ELF-1 (cell line): ENCODE data around the gene PTPRD.

Experiments
- DNase-seq: peaks from one replicate; pipeline ENCODE4 v3.0.0-alpha.2; 2016; ENCODE audit warnings: low read depth, low spot score

Gene PTPRD

DNA sequence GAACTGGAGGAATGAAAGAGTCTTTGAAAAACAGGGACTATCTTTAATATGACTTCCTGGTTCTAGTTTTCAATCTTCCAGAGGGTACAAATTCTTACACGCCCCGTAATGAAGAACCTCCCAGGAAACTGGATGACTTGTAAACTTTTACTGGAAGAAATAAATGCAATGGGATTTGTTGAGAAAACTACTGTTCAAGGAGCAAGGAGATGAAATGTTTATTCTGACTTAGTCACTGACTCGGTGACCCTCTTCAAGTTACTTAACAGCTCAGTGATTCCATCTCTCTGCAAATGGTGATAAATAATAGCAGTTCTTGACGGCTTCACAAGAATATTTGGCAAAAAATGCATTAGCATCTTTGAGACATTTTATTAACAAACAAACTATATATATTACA, 858.6 kb downstream of the PTPRD start:
- no peak for DNase-seq

DNA sequence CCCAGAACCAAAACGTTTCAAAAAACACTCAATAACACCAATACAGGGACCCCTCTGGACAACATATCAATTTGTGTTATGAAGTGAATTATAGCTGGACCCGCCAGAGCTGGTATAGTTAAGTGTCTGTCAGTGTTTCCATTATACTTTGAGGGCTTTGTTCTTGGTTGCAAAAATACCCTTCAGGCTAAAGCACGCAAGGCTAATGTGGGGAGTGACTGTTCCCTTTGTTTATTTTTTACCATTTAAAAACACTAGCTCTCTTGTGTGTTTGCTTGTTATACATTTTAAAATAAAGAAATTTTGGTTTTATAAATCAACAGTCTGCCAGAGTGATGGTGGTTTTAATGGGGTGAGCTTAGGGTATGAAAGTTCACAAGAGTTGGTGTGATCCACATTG, 859.5 kb downstream of the PTPRD start:
- no peak for DNase-seq

DNA sequence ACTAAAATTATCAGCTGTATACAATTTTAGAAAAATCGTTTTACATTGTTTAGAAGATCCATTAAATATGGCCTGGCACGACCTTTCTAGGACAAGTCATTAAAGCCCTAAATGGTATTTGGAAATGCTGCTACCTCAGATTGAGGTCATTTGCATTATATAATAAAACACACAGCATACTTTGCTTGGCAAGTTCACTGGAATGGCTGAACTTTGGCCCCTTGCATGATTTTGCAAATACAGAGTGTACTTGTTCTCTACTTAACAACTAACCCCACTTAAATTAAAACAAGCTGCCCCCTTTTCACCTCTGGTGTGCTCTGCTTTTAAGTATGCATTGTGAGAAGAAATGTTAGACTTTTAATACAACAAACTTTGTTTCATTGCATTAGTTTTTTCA, 860.1 kb downstream of the PTPRD start:
- no peak for DNase-seq

DNA sequence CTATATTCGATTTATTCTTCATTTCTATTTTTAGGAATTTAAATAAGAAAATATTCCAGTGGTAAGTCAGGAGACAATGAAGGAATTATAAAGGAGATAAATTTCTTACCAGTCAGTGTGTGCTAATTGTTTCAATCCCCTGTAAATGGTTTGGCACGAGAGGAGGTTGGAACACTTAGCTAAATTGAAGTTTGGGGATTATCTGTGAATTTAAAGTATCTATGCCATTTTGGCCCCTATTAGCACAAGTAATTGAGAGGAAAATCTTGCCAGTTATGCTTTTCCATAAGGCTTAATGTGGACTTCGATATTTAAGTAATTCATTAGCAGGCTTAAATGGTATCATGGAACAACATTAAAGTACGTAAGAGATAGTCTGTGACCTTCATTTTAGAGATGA, 860.8 kb downstream of the PTPRD start:
- DNase-seq: no peak

DNA sequence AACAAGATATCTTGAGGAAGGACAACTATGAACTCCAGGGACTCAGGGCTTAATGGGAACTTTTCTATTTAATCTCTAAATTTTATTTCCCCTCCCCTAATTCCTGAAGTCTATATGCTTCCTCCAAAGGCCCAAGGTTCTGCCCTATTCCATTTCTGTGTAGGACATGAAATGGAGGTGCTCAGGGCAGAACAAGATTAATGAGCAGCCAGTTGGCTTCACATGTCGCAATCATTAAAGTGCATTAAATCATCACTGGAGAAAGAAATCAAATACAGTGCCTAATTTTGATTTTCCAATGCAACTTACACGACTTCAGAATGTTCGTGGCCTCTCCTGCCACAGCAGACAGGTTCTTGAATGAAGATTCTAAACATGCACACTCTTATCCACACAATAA, 862.1 kb downstream of the PTPRD start:
- no peak for DNase-seq

DNA sequence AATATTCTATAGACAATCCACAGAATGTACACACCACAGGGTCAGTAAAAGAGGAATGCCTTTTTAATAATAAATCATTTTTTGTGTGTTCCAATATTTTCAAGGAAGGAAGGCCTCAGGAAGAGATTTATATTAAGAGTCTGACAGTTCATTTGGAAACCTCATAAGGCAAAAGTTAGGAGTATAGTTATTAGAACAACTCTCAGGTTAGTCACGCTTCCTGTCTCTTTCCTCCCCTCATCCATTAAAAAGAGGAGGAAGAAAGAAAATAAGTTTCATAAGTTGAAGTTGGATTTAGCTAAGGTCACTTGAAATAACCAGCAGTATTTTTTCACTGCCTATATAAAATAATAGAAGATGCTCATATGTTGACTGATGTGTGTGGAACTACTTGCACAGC, 863.2 kb downstream of the PTPRD start:
- no peak for DNase-seq

DNA sequence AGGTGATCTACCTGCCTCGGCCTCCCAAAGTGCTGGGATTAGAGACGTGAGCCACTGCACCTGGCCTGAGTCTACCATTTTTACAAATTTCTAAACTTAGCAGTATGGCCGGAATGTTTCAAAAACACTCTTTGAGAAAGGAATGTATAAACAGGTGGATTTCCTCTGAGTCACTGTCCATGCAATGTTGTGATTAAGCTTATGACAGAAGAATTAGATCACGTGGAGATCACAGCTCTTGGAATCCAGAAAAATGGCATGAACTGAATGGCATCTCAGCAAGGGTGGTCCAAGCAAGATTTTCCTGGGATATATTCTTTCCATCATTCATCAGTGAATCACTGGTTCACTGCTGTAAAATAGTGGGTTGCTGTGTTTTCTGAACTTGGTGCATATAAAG, 865.0 kb downstream of the PTPRD start:
- no peak for DNase-seq

DNA sequence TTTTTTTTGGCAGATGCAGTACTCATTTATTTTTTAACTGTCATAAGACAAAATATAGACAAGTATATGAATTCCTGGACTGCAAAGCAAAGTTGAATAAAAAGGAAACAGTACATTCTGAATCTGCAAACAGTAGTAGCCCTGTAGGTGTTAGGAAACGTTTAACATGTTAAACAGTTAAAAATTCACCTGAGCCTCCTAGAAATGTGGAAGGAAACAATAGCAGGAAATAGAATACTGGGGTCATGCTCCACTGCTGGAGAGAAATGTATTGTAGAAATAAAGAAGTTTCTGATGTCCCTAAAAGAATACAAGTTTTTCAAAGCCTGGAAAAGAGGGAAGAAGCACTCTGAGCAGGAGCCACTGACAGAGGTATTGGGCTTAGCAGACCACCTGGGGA, 866.0 kb downstream of the PTPRD start:
- DNase-seq: no peak

DNA sequence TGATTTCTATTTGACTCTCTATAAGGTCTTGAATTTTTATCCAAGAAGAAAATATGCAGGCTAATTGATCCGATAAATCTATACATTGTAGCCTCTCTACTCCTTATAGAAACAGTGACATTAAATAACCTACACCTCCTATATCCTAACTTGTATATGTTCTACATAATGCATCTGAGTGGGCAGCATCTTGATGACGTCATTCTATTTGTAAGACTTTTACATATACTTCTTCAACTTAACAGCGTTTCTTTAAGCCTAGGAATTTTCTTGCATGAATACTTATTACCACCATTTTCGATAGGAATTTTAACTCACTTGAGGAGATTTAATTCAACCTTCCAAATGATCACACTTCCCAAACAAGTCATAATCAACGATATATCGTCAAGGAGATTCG, 869.0 kb downstream of the PTPRD start:
- DNase-seq: no peak

DNA sequence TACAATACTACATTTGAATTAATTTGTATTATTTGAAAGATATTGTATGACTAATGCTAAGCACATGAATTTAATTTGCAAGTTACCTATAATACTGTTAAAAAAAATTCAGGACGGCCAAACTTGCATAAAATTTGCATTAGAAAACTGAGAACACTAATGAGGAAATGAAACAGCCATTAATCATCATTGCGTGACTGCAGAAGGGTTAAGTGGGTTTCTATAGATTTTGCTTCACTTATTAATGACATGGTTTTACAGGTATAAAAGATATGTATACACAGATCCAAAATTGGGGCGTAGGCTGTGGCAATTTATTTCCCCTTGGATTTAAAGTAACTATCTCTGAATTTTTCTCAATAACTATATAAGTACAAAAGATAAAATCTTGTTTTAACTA, 882.6 kb downstream of the PTPRD start:
- no peak for DNase-seq

DNA sequence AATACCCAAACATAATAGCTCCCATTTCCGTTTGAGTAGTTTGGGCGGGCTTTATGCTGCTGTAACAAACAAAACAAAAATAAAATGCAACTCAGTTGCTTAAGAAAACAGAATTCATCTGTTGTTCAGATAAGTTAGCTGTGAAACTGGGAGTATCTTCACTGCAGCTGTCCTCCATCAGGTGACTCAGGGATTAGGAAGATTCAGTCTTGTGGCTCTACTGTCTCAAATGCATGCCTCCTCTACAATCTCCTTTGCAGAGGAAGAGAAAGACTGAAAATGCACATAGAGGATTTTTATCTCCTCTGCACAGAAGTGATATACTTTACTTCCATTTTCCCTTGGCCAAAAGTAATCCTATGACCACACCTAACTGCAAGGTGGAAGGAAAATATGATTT, 883.7 kb downstream of the PTPRD start:
- DNase-seq: no peak

DNA sequence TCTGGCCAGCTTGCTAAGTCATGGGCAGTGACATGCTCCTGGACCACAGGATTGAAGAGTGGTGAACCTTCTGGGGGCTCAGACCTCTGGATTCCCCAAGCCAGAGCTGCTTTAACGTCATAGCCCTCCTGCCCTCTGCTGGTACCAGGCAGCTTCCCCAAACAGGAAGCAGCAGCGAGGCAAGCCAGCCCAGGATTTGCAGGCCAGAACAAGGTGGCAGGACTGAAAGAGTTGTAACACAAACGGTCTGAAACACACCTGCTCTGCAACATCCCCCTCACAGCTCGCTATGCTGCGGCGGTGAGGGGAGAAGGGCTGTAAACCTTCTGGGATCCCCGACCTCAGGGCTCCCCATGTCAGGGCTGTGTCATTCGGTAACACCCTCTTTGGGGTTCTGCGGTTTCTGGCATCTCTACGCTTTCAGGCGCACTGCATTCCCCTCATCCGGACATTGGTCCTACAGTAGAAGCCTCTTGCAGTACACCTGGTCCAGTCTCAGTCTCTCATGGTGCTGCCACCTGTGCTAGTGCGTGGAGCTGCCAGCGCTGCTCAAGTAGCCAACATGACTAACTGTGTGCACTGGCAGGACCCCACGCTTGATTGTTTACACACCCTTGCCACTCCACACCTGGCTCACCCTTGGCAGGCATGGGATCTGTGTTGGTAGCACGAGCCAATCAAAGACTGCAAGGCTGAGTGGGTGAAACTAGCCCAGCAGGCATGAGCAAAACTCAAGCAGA, 893.3 kb downstream of the PTPRD start:
- DNase-seq: peak; percentile 3

DNA sequence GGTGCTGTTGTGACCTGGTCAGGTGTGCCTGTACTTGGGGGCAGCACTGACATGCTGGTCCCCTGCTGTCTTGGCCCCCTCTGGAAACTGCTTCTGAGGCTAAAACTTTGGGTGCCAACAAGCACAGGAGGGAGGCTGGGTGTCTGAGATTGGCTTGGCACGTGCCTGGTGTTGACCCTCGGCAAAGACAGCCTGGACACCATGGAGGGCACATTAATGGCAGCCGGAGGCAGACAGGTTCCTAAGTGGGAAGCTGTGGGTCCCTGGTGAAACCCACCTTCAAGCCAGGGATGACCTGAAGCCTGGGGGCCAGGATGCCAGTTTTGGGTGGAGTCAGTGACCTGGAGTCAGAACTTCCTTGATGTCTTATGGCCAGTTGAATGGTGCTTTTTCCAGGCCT, 894.1 kb downstream of the PTPRD start:
- no peak for DNase-seq

DNA sequence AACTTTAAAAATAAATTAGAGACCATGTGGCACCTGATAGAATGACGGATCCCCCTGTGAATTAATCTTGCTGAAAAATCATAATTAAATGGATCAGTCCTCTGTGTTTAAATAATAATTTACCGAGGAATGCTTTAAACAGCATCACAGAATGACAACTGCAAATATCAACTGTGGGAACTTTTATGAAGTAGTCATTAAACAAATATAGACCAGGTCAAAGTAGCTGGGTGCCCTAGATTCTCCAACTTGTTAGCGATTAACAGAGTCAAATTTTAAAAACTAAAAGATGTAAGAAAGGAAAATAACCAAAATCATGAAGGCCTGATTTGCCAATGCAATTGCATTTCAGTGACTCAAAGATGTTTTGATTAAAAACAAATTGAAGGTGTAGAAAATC, 933.4 kb downstream of the PTPRD start:
- no peak for DNase-seq

DNA sequence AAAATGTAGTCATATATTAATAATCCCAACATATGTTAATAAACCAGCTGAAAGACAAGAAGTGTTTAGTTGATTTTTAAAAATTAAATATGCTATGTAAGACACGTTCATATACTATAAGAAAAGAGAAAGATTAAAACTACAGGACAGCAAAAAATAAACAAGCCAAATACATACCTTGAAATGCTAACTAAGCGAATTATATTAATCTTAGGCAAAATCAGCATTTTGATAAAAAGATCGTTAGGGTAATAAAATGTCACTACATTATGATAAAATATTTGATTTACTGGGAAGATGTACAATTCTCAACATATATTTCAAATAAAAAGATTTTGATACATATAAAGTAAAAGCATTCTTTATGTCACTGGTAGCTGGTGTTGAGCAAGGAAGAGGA, 938.3 kb downstream of the PTPRD start:
- DNase-seq: no peak

DNA sequence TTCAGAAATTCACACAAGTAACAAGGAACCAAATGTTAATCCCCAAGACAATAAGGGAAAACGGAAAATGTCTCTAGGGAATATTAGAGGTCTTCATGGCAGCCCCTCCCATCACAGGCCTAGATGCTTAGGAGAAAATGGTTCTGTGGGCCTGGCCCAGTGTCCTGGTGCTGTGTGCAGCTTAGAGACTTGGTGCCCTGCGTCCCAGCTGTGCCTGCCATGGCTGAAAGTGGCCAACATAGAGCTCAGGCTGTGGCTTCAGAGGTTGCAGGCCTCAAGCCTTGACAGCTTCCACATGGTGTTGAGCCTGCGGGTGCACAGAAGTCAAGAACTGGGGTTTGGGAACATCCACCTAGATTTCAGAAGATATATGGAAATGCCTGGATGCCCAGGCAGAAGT, 942.3 kb downstream of the PTPRD start:
- DNase-seq: no peak

DNA sequence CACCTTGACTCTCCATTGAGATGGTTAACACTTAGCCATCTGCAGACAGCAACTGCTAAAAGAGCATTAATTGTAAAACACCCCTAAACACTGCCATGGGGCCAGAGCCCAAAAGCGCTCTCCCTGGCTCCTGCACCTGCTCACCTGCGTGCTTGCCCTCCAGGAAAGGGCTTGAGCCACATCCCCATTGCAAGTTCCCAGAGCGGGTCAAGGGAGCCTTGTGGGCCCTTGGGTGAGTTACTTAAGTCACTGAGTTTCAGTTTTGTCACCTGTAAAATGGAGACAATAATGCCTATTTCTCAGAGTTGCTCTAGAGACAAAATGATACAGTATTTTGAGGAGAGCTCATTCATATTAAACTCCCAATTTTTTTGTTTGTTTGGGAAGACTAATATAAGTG, 967.8 kb downstream of the PTPRD start:
- no peak for DNase-seq

DNA sequence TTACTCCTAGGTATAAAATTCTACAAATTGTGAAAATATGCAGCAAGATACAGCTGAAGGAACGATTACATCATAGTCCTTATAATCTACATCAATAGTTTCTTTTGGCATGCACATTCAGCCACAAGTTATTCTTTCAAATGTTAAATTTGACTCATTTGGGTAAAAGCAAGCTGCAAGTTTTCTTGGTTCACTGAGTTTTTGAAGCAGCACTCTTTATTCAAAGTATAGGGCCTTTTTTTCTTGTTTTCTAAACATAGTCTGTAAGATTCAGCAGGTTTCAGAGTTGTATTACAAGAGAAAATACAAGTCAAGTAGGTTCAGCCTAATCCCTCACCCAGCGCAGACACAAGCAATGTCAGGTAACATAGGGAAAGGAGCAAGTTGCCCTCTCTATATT, 981.5 kb downstream of the PTPRD start:
- no peak for DNase-seq

DNA sequence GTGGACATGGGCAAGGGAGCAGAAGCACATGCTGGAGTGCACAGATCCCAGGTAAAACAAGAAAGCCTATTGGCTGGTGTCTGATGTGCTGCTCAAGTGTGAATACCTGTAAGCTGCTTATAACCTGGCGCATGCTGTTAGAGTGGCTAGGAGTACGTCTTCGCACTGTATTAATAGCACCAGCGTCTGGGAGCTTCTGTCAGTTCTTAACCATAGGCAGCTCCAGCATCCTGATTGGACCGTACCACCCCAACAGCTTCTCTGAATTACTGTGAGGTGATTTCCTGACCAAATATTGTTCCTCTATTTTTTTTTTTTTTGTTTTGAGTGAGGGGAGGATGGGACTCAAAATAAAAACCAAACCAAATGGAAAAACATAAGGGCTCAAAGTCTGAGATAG, 987.6 kb downstream of the PTPRD start:
- DNase-seq: no peak

DNA sequence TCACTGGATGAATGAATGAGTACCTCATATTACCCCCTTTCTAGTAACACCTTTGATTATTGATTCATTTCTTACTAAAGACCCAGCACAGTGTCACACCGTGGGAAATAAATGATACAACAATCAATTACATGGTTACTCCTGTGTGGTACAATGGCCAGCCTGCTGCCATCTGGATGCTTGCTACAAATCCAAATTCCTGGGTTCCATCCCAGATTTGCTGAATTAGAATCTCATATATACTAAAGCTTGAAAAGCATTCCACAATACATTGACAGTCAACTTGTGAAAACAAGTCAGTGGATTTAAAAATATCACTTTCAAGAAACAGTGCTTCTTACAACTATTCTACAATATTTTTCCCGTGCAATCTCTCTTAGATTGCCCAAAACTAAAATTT, 989.3 kb downstream of the PTPRD start:
- no peak for DNase-seq

DNA sequence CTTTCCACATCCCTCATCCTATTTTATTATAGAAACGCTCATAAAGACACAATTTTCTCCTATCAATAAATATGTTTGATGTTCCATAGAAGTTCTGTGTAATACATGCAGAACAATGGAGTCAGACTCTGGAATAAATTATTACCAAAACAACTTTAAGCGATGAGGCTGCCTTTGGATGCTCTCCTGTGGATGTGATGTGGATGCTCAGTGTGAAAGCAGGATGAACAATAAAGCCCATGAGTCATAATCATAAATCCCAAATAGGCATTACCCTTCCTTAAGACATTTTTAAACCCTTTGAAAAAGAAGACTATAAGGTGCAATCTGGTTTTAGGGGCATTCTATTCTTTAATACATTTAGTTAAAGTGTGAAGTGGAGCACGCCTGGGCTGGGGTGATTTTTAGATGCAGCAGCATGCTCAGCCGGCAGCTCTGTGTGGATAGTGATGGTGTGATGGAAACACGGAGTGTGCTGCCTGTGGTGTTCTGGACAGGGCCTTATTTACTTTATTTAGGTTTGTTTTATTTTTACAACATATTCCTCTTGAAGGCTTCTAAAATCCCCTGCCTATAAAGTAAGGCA, 991.4 kb downstream of the PTPRD start:
- no peak for DNase-seq

DNA sequence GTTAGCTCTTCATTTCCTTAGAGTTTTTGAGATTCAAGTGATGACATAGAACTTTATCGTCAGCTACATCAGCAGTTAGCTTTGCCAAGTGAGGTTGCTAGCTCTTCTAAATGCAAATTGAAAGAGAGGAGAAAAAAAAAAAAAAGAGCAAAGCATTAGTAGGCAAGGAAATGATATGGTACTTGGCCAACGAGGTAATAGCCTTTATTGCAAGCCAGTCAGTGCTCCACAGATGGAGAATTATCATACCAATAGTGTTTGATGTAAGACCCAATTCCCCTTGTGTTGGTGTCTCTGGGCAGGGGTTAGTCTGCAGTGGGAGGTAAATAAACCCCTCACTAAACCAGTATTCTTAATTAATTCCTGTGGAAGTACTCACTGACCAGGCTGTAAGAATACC, 992.1 kb downstream of the PTPRD start:
- no peak for DNase-seq

DNA sequence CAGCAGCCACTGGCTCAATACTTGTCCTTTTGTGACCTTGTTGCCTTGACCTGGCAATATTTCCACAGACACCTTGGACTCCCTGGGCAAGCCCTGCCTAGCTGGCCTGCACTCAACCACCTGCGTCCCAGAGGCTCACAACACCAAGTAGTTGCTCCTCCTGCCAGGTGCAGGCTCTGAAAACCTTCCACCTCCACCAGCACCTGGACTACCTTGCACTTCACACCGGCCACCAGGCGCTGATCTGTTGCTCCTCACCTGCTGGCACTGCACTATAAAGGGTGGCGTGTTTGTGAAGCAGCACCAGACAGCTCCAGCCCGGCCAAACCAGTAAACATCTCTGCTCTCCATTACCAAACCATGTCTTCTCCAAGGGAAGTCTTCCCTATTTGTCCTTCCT, 997.7 kb downstream of the PTPRD start:
- no peak for DNase-seq

DNA sequence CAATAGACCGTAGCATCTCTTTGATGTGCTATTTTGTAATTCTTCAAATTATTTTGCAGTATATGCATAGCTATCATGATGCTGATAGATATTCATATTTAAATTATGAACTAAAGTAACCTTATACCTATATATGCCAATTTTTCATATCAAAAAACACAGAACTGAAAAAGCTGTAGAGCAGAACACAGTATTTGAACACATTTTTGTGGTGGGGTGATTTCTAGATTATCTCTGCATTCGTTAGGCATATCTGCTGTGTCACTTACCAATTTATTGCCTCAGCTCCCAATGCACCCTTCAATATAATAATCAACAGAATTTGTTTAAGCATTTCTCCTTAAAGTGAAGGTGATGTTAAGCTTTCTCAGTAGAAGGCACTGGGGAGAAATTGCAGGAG, 998.2 kb downstream of the PTPRD start:
- no peak for DNase-seq
